MM.1S (cell line): ENCODE data around the gene PDCD7.

Experiments
- CTCF ChIP-seq: fragments of 300-600 bp; sonication (generic); IDR thresholded peaks from 2 replicates; pipeline ENCODE4 v1.5.1; 2016; ENCODE audit warnings: antibody characterized with exemption, low read length, mixed read lengths
- EZH2 ChIP-seq: fragments of 300-600 bp; sonication (generic); optimal IDR thresholded peaks from 2 replicates; pipeline ENCODE3; 2017; ENCODE audit warnings: low read depth, mild to moderate bottlenecking, antibody characterized with exemption, low read length, mixed read lengths
- EZH2phosphoT487 ChIP-seq: fragments of 300-600 bp; sonication (generic); IDR thresholded peaks from 2 replicates; pipeline ENCODE4 v1.6.1; 2018; ENCODE audit warnings: antibody characterized with exemption, low read length

- no peak for TF ChIP-seq CTCF
- no peak for TF ChIP-seq EZH2
- TF ChIP-seq EZH2phosphoT487: no peak
Measured at GRCh38 chr15:65072617-65073016, 61.0 kb downstream of the PDCD7 start.
